GM12873 (cell line): ENCODE data around the gene RABGAP1L.

Source experiments
- TF ChIP-seq, protein P1 (sequence below): IDR thresholded peaks from 2 replicates; pipeline ENCODE4 v1.5.1; 2012; ENCODE audit warnings: low read depth, mild to moderate bottlenecking, moderate library complexity, low read length, control low read depth; ENCODE audit not compliant: insufficient read depth; ENCODE audit errors: missing control alignments

The RABGAP1L gene

DNA sequence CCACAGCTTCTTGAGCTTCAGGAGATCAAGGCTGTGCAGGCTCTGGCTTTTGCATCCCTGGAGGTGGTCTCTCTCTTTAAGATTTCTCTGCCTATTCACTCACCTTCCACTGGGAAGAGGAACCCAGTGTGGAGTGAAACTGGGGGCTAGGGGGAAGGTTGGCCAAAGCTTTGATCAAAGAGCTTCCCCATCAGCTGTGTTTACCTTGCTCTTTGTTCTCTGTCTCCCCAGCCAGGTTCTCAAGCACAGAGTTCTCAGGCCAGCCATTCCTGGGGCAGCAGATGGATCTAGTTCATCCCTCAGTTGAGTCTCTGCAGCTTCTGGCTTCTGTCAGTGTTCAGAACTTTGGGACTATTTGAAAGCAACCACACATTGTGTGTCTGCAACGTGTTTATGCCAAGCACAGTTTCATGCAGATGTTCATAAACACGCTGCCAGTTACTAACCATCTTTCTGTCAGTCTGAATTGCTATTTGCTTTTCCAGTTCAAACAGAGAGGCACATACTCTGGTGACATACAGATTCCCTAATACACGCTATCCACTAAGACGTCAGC, 881.1 kb downstream of the RABGAP1L start:
- TF ChIP-seq, protein P1, sequence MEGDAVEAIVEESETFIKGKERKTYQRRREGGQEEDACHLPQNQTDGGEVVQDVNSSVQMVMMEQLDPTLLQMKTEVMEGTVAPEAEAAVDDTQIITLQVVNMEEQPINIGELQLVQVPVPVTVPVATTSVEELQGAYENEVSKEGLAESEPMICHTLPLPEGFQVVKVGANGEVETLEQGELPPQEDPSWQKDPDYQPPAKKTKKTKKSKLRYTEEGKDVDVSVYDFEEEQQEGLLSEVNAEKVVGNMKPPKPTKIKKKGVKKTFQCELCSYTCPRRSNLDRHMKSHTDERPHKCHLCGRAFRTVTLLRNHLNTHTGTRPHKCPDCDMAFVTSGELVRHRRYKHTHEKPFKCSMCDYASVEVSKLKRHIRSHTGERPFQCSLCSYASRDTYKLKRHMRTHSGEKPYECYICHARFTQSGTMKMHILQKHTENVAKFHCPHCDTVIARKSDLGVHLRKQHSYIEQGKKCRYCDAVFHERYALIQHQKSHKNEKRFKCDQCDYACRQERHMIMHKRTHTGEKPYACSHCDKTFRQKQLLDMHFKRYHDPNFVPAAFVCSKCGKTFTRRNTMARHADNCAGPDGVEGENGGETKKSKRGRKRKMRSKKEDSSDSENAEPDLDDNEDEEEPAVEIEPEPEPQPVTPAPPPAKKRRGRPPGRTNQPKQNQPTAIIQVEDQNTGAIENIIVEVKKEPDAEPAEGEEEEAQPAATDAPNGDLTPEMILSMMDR = no peak

DNA sequence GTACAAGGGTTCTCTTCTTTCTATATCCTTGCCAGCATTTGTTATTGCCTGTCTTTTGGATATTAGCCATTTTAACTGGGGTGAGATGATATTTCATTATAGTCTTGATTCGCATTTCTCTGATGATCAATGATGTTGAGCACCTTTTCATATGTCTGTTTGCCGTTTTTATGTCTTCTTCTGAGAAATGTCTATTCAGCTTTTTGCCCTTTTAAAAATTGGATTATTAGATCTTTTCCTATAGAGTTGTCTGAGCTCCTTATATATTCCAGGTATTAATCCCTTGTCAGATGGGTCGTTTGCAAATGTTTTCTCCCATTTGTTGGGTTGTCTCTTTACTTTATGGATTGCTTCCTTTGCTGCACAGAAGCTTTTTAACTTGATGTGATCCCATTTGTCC, 883.3 kb downstream of the RABGAP1L start:
- TF ChIP-seq, protein P1 = no peak

DNA sequence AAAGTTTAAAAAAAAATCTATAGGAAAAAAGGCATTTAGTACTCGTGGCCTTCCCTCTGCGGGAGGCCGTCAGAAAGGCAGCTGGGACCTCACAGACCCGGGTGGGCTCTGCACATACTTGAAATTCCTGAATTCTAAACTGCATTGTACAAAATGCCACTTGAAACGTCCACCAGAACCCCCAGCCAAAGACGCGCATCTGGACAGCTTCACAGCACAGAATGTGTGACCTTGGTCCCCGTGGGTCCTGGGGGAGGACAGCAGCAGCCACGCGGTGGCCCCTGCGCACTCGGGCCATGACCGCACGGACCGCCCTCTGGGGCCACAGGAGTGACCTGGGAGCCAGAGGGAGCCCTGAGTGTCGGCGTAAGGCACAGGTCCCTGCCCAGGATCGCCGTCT, 884.5 kb downstream of the RABGAP1L start:
- TF ChIP-seq, protein P1 = no peak
